ENCODE measurements around the gene PDZD2. TPM values are rescaled to one million over a fixed set of nuclear protein-coding genes. Genes with fewer than 3 reads are reported as not detected.
A peak's percentile ranks its signal among the peaks of the same experiment; 100 is the strongest.

PDZD2 gene
- total RNA-seq, 4 donors from 2014 or later: 13.7 to 26.7 (median 24.1) TPM

- WGBS, 2 donors: 42 to 47% methylated on average over 5 of the region's 8 CpGs
- H3K27ac ChIP-seq: no peak overlapping the region
- no peak overlapping the region for H3K4me3 ChIP-seq
- peaks cover 0 to 8% (median 7%) of the 10 kb centered on the region in 3 donors for H3K9me3 ChIP-seq
- intact Hi-C loops (cut with DNase I): loop anchor here (5.0 kb wide), 2 partner anchors 252 to 267 kb away; no protein-coding TSS in a partner anchor
- H3K4me1 ChIP-seq: peaks cover 0 to 5% (median 0%) of the 10 kb centered on the region in 3 donors
- no peaks in the 10 kb centered on the region for H3K36me3 ChIP-seq
- H3K27me3 ChIP-seq: no peaks in the 10 kb centered on the region
- DNase-seq: no peak
- TF ChIP-seq POLR2A (IDR thresholded peaks at IDR 0.05) (no peak), CTCF (IDR thresholded peaks at IDR 0.05) (no peak)
These were observed 186.1 kb downstream of the PDZD2 start for GRCh38 chr5:31824869-31825517.

GRCh38 chr5:31825518-31826068 is 186.7 kb downstream of the PDZD2 start:
- intact Hi-C loops (cut with DNase I): loop anchor here (5.0 kb wide), 2 partner anchors 252 to 267 kb away; no protein-coding TSS in a partner anchor
- Histone ChIP-seq H3K9me3 (peaks cover 0 to 8% (median 7%) of the 10 kb centered on the region in 3 donors), H3K36me3 (no peaks in the 10 kb centered on the region), H3K4me1 (peaks cover 0 to 5% (median 0%) of the 10 kb centered on the region in 3 donors), H3K4me3 (no peak overlapping the region), H3K27ac (no peak overlapping the region), H3K27me3 (no peaks in the 10 kb centered on the region)
- TF ChIP-seq POLR2A (IDR thresholded peaks at IDR 0.05): no peak
- peak; percentile 47 to 83 (median 68) for TF ChIP-seq CTCF (IDR thresholded peaks at IDR 0.05)
- WGBS, 2 donors: 9 to 14% methylated on average over 8 of the region's 8 CpGs
- DNase-seq: no peak

- Histone ChIP-seq H3K27ac (no peak overlapping the region), H3K4me3 (no peak overlapping the region), H3K4me1 (peaks cover 0 to 5% (median 0%) of the 10 kb centered on the region in 3 donors), H3K9me3 (peaks cover 0 to 8% (median 7%) of the 10 kb centered on the region in 3 donors), H3K27me3 (no peaks in the 10 kb centered on the region), H3K36me3 (no peaks in the 10 kb centered on the region)
- no peak for DNase-seq
- WGBS, 2 donors: 80 to 96% methylated on average over 1 of the region's 1 CpG
- intact Hi-C loops (cut with DNase I): loop anchor here (5.0 kb wide), 2 partner anchors 249 to 264 kb away; no protein-coding TSS in a partner anchor
- TF ChIP-seq POLR2A (IDR thresholded peaks at IDR 0.05): no peak
- no peak for TF ChIP-seq CTCF (IDR thresholded peaks at IDR 0.05)
These were observed 188.9 kb downstream of the PDZD2 start for GRCh38 chr5:31827867-31828266.

GRCh38 chr5:31832966-31833365 is 194.0 kb downstream of the PDZD2 start:
- no peak for DNase-seq
- no peak overlapping the region for H3K27ac ChIP-seq
- H3K4me3 ChIP-seq: no peak overlapping the region
- no peaks in the 10 kb centered on the region for H3K27me3 ChIP-seq
- H3K4me1 ChIP-seq: no peaks in the 10 kb centered on the region
- TF ChIP-seq POLR2A (IDR thresholded peaks at IDR 0.05) (no peak), CTCF (IDR thresholded peaks at IDR 0.05) (no peak)
- peaks cover 0 to 8% (median 7%) of the 10 kb centered on the region in 3 donors for H3K9me3 ChIP-seq
- 44 to 53% methylated on average over 4 of the region's 4 CpGs for WGBS, 2 donors
- intact Hi-C loops (cut with DNase I): no loop called here
- H3K36me3 ChIP-seq: no peaks in the 10 kb centered on the region

- Histone ChIP-seq H3K27me3 (no peaks in the 10 kb centered on the region), H3K4me3 (no peak overlapping the region), H3K36me3 (no peaks in the 10 kb centered on the region), H3K27ac (no peak overlapping the region), H3K9me3 (peaks cover 0 to 7% (median 6%) of the 10 kb centered on the region in 3 donors), H3K4me1 (no peaks in the 10 kb centered on the region)
- WGBS, 2 donors: 100% methylated on average over 1 of the region's 2 CpGs
- intact Hi-C loops (cut with DNase I): no loop called here
- no peak for TF ChIP-seq POLR2A (IDR thresholded peaks at IDR 0.05)
- TF ChIP-seq CTCF (IDR thresholded peaks at IDR 0.05): no peak
- DNase-seq: no peak
These were observed 194.8 kb downstream of the PDZD2 start for GRCh38 chr5:31833710-31834109.
